Stimulated activated CD4-positive, alpha-beta T cell treated with anti-CD3 and anti-CD28 coated beads, TNF-alpha, amount 100 ng/mL, for 24 hours (primary cell): ENCODE results near the gene CACNA1B.
"Not testable (repeated sequence)": the region's sequence is repeated elsewhere in the genome, so short reads cannot be mapped to it uniquely, and the experiment has no call there.

Experiments
- DNase-seq, 3 experiments: peaks; one replicate each; pipeline ENCODE4 v3.0.0-alpha.2; 2020; ENCODE audit warnings: low read depth in 3 of 3

Gene CACNA1B

DNA sequence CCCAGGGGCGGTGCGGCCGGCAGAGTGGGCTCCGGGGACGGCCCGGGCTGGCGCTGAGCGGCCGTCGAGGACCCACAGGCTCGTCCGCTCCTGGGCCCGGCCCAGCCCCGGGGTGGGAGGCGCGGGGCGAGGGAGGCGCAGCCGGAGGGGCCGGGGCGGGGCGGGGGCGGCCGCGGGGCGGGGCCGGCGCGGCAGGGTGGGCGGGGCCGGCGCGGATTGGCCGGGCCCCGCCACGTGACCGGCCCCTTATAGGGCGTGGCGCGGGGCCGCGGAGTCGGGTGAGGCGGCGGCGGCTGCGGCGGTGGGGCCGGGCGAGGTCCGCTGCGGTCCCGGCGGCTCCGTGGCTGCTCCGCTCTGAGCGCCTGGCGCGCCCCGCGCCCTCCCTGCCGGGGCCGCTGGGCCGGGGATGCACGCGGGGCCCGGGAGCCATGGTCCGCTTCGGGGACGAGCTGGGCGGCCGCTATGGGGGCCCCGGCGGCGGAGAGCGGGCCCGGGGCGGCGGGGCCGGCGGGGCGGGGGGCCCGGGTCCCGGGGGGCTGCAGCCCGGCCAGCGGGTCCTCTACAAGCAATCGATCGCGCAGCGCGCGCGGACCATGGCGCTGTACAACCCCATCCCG lies at the start of gene CACNA1B:
Gene CACNA1B, plus strand, starts transcription at position 277 of the 617 bp plus-strand sequence. Its CDS starts 152 bp downstream, at position 429.
- DNase-seq = not testable (repeated sequence)

DNA sequence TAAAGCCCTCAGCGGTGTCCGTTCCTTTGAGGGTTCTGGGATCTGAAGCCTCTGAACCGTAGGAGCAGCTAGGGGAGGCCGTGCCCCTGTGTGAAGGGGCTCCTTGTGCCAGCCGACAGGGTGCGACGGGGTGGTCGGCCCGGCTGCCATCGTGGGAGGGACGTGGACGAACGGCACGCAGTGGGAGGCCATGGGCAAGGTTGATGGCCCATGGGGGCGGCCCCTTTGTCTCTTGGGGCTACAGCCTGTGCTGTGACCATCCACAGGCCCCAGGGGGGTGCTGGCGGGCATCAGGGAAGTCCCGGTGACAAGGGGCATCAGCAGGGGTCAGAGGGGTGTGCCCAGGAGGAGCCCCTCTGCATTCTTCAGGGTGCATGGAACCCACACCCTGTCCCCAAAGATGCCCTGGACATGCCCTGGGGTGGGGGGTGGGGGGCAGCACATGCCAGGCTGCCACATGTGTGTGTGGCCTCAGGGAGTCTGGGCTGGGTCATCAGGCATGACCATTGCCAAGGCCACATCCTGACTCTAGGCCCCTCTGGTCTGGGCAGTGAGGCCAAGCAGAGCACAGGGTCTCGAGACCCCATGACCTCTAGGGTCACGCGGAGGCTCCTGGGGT lies 49.6 kb upstream of the CACNA1B start:
- no peak for DNase-seq

DNA sequence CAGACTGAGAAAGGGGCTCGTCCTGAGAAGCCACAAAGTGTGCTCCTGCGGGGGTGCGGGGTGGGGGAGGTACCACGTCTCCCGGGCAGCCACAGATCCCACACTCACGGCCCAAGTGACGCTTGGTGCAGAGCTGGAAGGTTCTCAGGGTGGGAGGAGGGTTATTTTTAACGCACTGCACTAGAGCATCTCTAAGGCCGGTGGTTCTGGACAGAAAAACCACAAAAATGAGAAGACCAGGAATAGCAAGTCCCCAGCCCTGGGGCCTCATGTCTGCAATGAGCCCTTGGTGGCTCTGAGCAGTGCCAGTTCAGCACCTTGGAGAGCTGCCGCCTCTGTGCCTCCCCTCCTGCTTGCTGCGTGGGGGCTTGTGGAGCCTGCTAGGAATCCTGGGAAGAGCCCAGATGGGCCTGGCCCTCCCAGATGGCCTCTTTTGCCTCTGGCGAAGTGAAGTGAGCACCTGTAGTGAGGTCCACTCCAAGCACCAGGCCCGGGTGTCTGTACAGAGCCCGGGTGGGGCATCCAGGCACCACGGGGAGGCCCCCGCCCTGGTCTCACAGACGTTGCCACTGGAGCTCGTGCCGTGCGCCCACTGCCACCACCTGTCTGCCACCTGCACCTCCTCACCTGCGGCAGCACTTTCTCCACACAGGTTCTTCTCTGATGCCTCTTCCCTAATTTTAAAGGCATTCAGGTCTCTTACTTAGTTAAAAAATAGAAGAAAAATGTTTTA lies 48.9 kb upstream of the CACNA1B start:
- DNase-seq = no peak

DNA sequence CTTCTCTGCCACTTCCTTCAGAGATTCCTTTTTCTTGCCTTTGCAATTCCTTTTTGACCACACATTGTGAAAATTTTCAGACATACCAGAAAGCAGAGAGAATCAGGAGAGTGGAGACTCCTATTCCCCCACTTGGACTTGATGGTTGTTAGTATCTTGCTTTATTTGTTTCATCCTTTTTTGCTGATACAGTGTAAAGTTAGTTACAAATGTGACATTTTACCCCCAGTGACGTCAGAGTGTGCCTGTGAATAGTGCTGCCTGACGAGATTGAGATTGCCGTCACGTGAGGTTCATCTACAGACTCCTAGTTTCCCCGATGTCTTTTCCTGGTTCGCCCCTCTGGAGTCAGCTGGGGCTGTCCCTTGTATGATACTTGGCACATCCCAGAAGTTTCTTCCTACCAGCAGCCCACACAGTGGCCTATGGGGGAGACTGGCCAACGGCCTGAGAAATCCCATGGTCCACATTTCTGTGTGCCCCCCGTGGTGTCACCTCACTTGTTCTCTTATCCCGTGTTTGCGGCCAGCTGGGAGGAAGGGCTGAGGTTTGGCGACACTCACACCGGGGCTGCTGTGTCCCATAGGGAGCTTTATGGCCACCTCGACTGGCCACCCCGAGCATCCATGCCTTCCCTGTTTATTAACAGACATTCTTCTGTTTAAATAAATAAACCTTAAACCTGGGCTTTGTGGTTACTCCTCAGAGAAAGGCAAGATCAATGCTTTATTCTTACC lies 48.2 kb upstream of the CACNA1B start:
- DNase-seq = no peak

DNA sequence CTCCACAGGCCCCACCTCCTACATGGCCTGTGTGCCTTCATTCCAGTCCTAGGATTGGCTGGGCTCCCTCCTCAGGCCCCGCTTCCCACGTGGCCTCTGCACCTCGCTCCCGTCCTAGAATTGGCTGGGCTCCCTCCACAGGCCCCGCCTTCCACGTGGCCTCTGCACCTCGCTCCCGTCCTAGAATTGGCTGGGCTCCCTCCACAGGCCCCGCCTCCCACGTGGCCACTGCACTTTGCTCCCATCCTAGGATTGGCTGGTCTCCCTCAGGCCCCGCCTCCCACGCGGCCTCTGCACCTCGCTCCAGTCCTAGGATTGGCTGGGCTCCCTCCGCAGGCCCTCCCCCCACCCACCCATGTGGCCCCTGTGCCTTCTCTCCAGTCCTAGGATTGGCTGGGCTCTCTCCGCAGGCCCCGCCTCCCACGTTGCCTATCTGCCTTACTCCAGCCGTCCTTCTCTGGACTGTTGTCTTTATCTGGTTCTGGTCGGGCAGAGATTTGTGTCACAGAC lies 45.3 kb upstream of the CACNA1B start:
- no peak for DNase-seq

DNA sequence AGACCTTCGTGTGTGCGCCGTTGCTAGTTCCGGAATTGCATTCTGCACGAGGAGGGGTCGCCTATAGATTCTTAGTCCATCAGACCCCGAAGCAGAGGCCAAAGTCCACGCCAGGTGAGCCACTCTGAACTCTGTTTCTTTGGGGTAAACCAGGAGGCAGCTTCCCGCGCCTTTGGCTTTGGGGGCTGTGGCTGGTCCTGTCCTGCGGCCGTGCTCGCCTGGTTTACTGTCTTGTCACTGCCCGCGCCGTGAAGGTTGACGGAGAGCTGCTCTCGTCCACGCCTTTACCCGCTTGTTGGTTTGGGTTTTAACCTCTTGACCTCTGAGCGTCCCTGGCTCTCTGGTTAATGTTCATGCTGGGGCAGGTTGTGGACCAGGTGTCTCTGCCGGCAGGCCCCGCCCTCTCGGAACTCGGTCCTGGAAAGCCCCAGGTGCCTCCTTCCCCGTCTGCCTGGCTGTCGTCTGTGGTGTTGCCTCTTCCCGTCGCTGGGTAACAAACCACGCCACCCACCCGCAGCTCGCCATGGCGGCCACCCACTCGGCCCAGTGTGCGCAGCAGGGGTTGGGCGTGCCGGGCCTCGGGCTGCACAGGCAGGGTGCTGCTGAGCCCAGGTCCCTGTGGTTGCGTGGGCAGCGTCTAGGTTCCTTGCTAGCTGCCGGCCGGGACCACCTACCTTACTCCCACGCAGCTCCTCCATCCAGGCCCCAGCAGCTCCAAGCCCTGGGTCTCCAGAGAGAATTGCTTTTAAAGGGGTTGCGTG lies 44.6 kb upstream of the CACNA1B start:
- no peak for DNase-seq

DNA sequence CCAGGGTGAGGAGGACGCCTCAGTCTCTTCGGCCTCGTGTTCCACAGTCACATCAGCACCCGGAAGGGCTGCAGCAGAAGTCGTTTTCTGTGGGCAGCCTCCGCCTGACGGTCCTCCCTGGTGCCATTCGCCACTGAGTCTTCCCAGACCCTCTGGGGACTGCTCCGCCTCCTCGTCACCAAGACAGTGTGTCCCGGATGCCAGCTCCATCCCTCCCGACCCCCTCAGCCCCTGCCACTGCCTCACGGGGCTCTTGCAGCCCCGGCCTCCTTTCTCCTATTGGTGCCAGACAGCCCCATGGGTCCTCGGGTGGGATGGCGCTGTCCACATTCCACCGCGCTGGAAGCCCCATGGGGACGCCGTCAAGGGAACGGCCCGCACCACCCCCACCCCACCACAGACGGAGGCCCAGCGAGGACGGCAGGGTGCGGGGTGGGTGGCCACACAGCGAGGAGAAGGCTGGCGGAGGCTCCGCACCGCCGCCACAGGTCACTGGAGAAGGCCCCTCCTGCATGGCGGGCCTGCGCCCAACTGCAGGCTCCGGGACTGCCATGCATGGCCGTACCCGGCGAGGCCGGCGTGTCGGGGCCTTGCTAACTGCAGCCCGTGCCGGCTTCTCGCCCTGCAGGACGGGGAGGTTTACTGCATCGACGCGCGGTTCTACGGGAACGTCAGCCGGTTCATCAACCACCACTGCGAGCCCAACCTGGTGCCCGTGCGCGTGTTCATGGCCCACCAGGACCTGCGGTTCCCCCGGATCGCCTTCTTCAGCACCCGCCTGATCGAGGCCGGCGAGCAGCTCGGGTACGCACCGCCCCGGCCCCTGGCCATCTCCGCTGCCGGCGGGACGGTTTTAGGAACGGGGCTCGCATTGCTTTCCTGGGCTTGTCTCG lies 43.6 kb upstream of the CACNA1B start:
- DNase-seq = no peak

DNA sequence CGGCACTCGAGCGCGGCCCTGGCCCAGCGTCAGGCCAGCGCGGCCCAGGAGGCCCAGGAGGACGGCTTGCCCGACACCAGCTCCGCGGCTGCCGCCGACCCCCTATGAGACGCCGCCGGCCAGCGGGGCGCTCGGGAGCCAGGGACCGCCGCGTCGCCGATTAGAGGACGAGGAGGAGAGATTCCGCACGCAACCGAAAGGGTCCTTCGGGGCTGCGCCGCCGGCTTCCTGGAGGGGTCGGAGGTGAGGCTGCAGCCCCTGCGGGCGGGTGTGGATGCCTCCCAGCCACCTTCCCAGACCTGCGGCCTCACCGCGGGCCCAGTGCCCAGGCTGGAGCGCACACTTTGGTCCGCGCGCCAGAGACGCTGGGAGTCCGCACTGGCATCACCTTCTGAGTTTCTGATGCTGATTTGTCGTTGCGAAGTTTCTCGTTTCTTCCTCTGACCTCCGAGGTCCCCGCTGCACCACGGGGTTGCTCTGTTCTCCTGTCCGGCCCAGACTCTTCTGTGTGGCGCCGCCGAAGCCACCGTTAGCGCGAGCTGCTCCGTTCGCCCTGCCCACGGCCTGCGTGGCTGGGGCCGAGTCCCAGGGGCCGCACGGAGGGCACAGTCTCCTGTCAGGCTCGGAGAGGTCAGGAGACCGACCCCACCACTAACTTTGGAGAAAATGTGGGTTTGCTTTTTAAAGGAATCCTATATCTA lies 42.6 kb upstream of the CACNA1B start:
- DNase-seq = no peak

DNA sequence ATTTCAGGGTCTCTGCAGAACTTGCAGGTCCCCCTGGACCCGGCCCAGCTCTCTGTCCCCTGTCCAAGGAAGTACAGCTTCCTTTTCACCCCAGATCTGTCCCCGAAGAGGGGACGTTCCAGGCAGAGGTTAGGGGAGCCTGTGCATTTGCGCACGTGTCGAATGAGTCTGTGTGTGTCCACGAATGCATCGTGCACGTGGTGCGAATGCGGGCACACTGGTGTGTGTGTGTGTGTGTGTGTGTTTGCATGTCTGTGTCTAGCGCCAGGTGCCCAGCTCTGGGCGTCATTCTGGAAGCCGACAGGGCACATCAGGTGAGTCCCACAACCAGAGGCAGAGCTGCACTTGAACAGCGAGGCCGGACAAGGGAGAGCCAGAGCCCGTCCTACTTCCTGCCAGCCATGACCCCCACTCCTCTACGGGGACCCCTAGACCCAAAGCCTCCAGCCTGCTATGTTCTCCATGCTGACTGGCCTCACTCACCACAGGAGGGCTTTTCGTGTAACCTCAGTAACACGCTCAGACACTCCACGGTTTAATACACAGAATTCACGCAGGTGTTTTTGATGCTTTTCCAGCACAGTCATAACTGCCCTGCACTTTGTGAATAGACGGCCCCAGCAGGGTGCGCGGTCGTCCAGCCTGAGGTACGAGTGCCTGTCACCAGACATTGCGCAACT lies 41.3 kb upstream of the CACNA1B start:
- no peak for DNase-seq

DNA sequence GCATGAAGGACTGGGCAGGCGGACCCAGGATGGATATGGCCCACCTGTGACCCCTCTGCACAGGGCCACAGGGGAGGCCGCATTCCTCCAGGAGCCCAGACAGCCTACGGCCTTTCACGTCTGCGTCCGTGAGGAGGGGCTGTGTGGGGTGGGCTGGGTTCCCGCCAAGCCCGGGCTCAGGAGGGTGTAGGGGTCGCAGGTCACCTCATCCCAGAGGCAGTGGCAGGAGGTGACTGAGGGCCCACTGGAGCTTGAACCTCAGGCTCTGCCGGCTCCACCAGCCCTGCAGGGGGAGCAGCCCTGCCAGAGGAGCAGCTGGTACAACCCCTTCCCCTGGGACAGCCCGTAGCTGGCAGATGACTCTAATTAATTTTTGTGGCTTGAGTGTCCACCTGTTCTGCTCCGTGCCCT lies 40.7 kb upstream of the CACNA1B start:
- no peak for DNase-seq

DNA sequence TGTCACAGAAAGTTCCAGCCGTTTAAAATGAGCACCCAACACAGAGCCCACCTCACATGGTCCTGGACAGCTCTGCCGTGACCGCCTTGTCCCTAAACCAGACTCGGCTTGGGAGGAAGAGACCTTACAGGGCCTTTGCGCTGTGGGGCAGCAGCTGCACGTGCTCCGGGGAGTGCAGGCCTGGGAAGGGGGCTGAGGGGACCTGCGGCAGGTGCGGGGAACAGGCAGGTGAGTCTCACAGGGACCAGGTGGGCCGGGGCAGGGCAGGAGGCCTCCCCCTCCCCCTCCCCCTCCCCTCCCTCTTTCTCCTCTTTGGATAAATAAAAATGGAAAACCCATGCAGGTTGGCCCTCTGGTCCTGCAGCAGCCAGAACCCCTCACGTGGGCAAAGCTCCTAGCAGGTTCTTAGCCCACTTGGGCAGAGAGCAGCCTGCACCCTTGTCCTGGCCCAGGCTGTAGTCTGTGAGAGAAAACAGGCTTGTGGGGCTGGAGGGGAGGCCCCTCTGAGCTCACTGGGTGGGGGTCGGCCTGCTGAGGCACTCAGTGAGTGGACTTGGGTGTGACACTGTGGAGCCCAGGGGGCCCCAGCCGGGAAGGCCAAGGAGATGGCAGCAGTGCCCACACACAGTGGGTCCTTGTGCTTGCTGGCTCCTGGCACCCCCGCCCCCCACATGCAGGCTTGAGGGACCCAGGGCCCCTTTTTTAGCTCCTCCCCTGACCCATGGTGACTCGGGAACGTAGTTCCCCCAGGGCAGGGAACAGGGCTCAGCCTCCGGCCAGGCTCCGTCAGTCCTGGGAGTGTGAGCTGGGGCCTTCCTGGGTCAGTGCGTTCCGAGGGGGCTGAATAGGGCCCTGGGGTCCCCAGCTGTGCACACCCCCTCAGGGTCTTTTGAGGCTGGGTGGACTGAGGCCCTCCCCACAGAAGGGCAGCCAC lies 40.0 kb upstream of the CACNA1B start:
- no peak for DNase-seq

DNA sequence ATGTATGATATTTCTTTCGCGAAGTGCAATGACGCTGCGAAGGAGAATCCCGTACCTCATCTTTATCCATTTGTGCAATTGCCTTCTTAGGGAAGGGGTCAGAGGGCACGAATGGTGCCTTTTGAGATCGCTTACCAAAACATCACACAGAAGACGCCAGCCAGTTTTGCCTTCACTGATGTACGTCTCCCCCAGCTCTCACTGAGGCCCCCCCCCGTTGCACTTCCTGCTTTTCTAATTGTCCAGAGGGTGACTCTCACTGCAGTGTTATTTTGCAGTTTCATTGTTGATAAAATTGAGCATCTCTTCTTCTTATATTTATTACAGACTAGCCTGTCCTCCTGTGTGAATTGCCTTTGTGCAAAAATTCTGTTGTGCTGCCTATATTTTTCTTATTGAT lies 39.0 kb upstream of the CACNA1B start:
- DNase-seq = no peak

DNA sequence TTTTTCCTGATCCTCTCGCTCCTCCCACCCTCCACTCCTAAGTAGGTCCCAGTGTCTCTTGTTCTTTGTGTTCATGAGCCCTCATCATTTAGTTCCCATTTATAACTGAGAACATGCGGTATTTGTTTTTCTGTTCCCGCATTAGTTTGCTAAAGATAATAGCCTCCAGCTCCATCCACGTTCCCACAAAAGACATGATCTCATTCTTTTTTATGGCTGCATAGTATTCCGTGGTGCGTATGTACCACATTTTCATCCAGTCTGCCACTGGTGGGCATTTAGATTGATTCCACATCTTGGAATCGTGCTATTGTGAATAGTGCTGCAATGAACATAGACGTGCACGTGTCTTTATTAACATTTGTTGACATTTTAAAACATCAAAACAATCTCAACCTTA lies 34.2 kb upstream of the CACNA1B start:
- DNase-seq = no peak

DNA sequence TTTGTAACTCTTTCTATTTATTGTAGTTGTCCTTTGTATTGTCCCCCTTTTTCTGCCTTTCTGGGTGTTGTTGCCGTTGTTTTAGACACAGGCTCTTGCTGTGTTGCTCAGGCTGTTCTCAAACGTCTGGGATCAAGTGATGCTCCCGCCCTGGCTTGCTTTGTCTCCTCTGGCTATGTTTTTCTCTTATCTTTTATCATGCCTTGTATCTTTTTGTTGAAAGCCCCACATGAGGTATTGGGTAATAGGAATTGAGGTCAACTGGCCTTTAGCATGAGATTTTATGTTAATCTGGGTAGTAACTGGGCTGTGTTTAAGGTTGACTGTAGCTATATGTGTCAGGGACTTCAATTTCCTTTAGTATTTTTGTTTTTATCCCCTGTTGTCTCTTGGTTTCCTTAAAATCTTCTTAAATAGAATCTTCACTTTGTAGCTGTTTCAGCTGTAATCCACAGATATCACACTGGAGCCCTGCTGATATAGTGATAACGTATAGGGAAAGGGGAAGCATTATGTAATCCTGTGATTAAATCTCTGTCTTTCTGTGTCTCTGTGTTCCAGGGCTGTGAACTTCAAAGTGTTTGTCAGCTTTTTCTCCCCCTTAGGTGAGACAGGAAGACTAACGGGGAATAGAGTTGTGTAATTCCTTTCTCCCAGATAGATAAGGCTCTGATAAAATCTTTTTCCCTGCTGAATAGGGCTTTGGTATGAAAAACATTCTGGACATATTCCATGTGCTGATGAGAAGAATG lies 25.9 kb upstream of the CACNA1B start:
- DNase-seq = no peak

DNA sequence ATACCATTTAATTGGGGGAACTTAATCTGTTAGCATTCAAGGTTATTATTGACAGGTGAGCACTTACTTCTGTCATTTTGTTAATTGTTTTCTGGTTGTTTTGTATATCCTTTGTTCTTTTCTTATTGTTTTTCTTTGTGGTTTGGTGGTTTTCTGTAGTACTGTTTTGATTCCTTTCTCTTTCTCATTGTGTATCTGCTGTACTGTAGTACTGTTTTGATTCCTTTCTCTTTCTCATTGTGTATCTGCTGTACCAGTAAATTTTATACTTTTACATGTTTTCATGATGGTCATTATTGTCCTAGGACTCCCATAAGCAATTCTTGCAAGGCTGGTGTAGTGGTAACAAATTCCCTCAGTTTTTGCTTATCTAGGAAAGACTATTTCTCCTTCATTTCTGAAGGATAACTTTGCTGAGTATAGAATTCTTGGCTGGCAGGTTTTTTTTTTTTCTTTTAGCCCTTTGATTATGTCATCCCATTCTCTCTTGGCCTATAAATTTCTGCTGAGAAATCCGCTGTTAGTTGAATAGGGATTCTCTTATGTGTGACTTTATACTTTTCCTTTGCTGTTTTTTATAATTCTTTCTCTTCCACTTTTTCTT lies 24.1 kb upstream of the CACNA1B start:
- DNase-seq = no peak

DNA sequence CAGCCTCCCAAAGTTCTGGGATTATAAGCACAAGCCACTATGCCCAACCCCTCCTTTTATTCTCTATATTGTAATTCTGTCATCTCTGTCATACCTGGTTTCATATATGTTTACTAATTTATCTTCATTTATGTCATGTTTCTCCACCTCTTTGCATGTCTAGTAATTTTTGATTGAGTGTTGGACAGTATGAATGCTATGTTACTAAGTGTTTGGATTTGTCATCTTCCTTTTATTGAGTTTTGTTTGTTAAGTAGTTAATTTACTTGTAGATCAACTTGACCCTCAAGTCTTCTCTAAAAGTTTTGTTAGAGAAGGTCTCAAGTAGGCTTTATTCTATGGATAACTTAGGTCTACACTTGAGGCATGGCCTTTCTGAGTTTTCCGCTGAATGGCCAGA lies 17.2 kb upstream of the CACNA1B start:
- DNase-seq = no peak

DNA sequence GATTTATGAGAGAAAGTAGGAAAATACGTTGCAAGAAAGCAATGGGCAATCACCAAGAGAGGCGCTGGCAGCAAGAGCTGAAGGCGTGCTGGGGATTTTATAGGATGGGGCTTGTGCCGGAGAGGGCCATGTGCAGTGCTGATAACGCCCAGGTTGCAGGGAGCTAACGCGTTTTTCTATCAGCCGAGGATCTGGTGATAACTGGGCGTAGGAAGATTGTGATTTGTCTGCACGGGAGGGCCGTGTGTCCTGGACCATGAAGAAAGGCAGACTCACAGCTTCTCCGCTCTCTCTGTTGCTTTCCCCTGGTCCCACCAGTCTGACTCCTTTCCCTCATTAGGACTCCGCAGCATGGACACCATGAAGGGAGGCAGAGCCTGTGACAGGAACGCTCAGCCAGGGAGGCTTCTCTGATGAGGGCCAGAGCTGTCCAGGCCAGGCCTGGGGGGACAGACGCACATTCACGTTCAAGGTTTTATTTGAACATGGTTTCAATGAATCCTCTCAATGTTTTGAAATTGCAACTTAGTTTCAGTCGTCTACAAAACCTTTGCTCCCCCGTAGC lies 11.9 kb upstream of the CACNA1B start:
- no peak for DNase-seq
